SK-N-SH (cell line): ENCODE measurements around the gene WDR81. TPM values are rescaled to one million over a fixed set of nuclear protein-coding genes. Genes with fewer than 3 reads are reported as not detected.
"Not testable (repeated sequence)": the region's sequence is repeated elsewhere in the genome, so short reads cannot be mapped to it uniquely, and the experiment has no call there.

Experiments
- CTCF ChIA-PET: fragments of 300-600, 350-600 bp; formaldehyde crosslinking; extraction: SDS; loops from one replicate; lab custom pipeline; 2021; lab: Yijun Ruan, JAX
- POLR2A ChIA-PET: fragments of 350-600 bp; sonication (Branson Sonifier 250); formaldehyde crosslinking; extraction: SDS; loops from one replicate; lab custom pipeline; 2020; ENCODE audit warnings: antibody characterized with exemption, inconsistent platforms; lab: Yijun Ruan, JAX
- DNase-seq: peaks from one replicate; pipeline ENCODE4 v3.0.0; 2012
- H2AFZ ChIP-seq: fragments of 200-600 bp; sonication (generic); 2 replicates; pipeline ENCODE4 v1.8.1; 2016; ENCODE audit warnings: antibody characterized with exemption, mild to moderate bottlenecking, low read depth
- H3F3A ChIP-seq: fragments of 200-600 bp; sonication (generic); replicated peaks from 2 replicates; pipeline ENCODE3; 2016; ENCODE audit warnings: antibody characterized with exemption, mild to moderate bottlenecking; ENCODE audit not compliant: insufficient read depth
- H3K27ac ChIP-seq, 2 experiments: fragments of 200-500 bp in 1 of 2; fragments of 200-600 bp in 1 of 2; sonication (Bioruptor generic) in 1 of 2; sonication (generic), shearing (Covaris generic) in 1 of 2; 2 replicates each; pipeline versions ENCODE4 v1.5.1 to v1.6.1; 2014 to 2016; ENCODE audit warnings: low read depth in 2 of 2, inconsistent platforms in 1 of 2, low read length in 1 of 2, mild to moderate bottlenecking in 1 of 2, mixed read lengths in 1 of 2
- H3K27me3 ChIP-seq: fragments of 200-600 bp; sonication (generic), shearing (Covaris generic); 2 replicates; pipeline ENCODE4 v1.6.1; 2016; ENCODE audit warnings: mixed run types; ENCODE audit not compliant: insufficient read depth
- H3K36me3 ChIP-seq, 2 experiments: fragments of 200-500 bp in 1 of 2; fragments of 200-600 bp in 1 of 2; sonication (Bioruptor generic) in 1 of 2; sonication (generic) in 1 of 2; replicated peaks in 1 of 2; 2 replicates each; pipeline versions ENCODE3 to v1.5.1; 2014 to 2016; ENCODE audit warnings: low read length in 1 of 2, mild to moderate bottlenecking in 1 of 2; ENCODE audit not compliant: insufficient read depth in 2 of 2, control insufficient read depth in 1 of 2
- H3K4me1 ChIP-seq, 2 experiments: fragments of 200-500 bp in 1 of 2; fragments of 200-600 bp in 1 of 2; sonication (Bioruptor generic) in 1 of 2; sonication (generic), shearing (Covaris generic) in 1 of 2; 2 replicates each; pipeline versions ENCODE4 v1.5.1 to v1.6.1; 2014 to 2016; ENCODE audit warnings: low read depth in 1 of 2, low read length in 1 of 2, mixed run types in 1 of 2; ENCODE audit not compliant: insufficient read depth in 2 of 2, control insufficient read depth in 1 of 2
- H3K4me2 ChIP-seq: fragments of 200-600 bp; sonication (generic), shearing (Covaris generic); 2 replicates; pipeline ENCODE4 v1.6.1; 2017; ENCODE audit warnings: mixed run types
- H3K4me3 ChIP-seq, 2 experiments: fragments of 200-500 bp in 1 of 2; fragments of 200-600 bp in 1 of 2; sonication (Bioruptor generic) in 1 of 2; sonication (generic), shearing (Covaris generic) in 1 of 2; 2 replicates each; pipeline versions ENCODE4 v1.5.1 to v1.8.1; 2014 to 2016; ENCODE audit warnings: low read depth in 2 of 2, inconsistent platforms in 1 of 2, low read length in 1 of 2, mild to moderate bottlenecking in 1 of 2, mixed read lengths in 1 of 2, moderate library complexity in 1 of 2
- H3K79me2 ChIP-seq: fragments of 200-600 bp; sonication (generic); 2 replicates; pipeline ENCODE4 v1.8.1; 2017; ENCODE audit warnings: mild to moderate bottlenecking; ENCODE audit not compliant: insufficient read depth
- H3K9ac ChIP-seq: fragments of 200-600 bp; sonication (generic); 2 replicates; pipeline ENCODE4 v1.6.1; 2017; ENCODE audit warnings: mixed run types
- H3K9me2 ChIP-seq: fragments of 200-600 bp; sonication (generic); 2 replicates; pipeline ENCODE4 v1.6.1; 2017; ENCODE audit warnings: mixed run types
- H3K9me3 ChIP-seq: fragments of 200-600 bp; sonication (generic); 2 replicates; pipeline ENCODE4 v1.6.1; 2017; ENCODE audit warnings: mixed run types, mild to moderate bottlenecking, moderate library complexity
- H4K20me1 ChIP-seq: fragments of 200-600 bp; sonication (generic); 2 replicates; pipeline ENCODE4 v1.6.1; 2017; ENCODE audit warnings: mild to moderate bottlenecking, mixed run types; ENCODE audit not compliant: insufficient read depth
- CHD2 ChIP-seq: fragments of 150-350 bp; IDR thresholded peaks from 2 replicates; pipeline ENCODE4 v1.6.1; 2018; ENCODE audit warnings: low read length; ENCODE audit not compliant: partially characterized antibody
- FOSL2 ChIP-seq: IDR thresholded peaks from 2 replicates; pipeline ENCODE4 v1.4.0; 2012; ENCODE audit warnings: low read depth, mild to moderate bottlenecking, moderate library complexity, borderline replicate concordance
- JUND ChIP-seq: IDR thresholded peaks from 2 replicates; pipeline ENCODE4 v1.4.0; 2012
- MEF2A ChIP-seq: IDR thresholded peaks from 2 replicates; pipeline ENCODE4 v1.4.0; 2012; ENCODE audit warnings: low read depth, borderline replicate concordance
- MXI1 ChIP-seq: IDR thresholded peaks from 2 replicates; pipeline ENCODE4 v1.6.1; 2012; ENCODE audit warnings: mild to moderate bottlenecking, low read depth, low read length, improper control_type of control experiment
- NFIC ChIP-seq: IDR thresholded peaks from 2 replicates; pipeline ENCODE4 v1.4.0; 2012; ENCODE audit warnings: borderline replicate concordance
- RAD21 ChIP-seq: IDR thresholded peaks from 2 replicates; pipeline ENCODE4 v1.6.1; 2012; ENCODE audit warnings: mild to moderate bottlenecking, low read length
- RCOR1 ChIP-seq: fragments of 150-350 bp; IDR thresholded peaks from 2 replicates; pipeline ENCODE4 v1.6.1; 2017; ENCODE audit warnings: antibody characterized with exemption, low read length
- RFX5 ChIP-seq: IDR thresholded peaks from 2 replicates; pipeline ENCODE4 v1.6.1; 2012; ENCODE audit warnings: mild to moderate bottlenecking, improper control_type of control experiment, low read length
- RXRA ChIP-seq: IDR thresholded peaks from 2 replicates; pipeline ENCODE4 v1.4.0; 2012; ENCODE audit warnings: low read depth, mild to moderate bottlenecking, borderline replicate concordance
- TAF1 ChIP-seq: IDR thresholded peaks from 2 replicates; pipeline ENCODE4 v1.6.1; 2012; ENCODE audit warnings: low read depth, mild to moderate bottlenecking, low read length, moderate library complexity, borderline replicate concordance
- TEAD4 ChIP-seq: IDR thresholded peaks from 2 replicates; pipeline ENCODE4 v1.4.0; 2012; ENCODE audit warnings: mild to moderate bottlenecking, borderline replicate concordance; ENCODE audit not compliant: insufficient read depth
- WGBS: methylation state at CpG from one replicate; pipeline ENCODE4 v1.1.6; 2017; ENCODE audit warnings: low lambda C conversion rate; 5-methylcytosine and 5-hydroxymethylcytosine counted together
- polyA plus RNA-seq, 3 experiments: library from polyadenylated mRNA; depleted of rRNA; stranded (reverse); fragments of >200 nt; gene quantifications; 2 replicates each; pipeline ENCODE4 v1.2.3, GENCODE V29; 2012
- TF ChIP-seq, protein P1 (sequence below): IDR thresholded peaks from 2 replicates; pipeline ENCODE4 v1.4.0; 2012; ENCODE audit warnings: low read depth, borderline replicate concordance
- TF ChIP-seq, protein P2 (sequence below): fragments of 150-350 bp; IDR thresholded peaks from 2 replicates; pipeline ENCODE4 v1.6.1; 2017; ENCODE audit warnings: antibody characterized with exemption, low read length, low read depth, borderline replicate concordance
- TF ChIP-seq, protein P3 (sequence below): IDR thresholded peaks from 2 replicates; pipeline ENCODE4 v1.4.0; 2012; ENCODE audit warnings: low read depth, borderline replicate concordance
- TF ChIP-seq, protein P4 (sequence below): fragments of 150-350 bp; IDR thresholded peaks from 2 replicates; pipeline ENCODE4 v1.6.1; 2016; ENCODE audit warnings: mild to moderate bottlenecking, low read depth, low read length

Gene WDR81
- polyA plus RNA-seq, 1 of the 3 experiments (the other 2 are of a cell fraction) = 9.3 TPM

DNA sequence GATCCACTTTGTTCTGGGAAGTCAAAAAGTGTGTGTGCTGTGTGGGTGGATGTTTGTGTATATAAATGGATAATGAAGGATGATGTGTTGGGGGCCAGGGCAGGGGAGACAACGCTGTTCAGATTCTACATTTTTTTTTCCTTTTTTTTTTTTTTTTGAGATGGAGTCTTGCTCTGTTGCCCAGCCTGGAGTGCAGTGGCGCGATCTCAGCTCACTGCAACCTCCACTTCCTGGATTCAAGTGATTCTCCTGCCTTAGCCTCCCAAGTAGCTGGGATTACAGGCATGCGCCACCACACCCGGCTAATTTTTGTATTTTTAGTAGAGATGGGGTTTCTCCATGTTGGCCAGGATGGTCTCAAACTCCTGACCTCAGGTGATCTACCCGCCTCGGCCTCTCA is 40.2 kb downstream of the WDR81 start:
- POLR2A ChIA-PET = interaction anchor here (1.1 kb wide), 1 partner anchor 9 kb away, joined by 5 read pairs; no protein-coding TSS in a partner anchor
- not testable (repeated sequence) for H3K27me3 ChIP-seq, H3K9me3 ChIP-seq, H3K4me3 ChIP-seq, H4K20me1 ChIP-seq, H3K9me2 ChIP-seq, H3F3A ChIP-seq, DNase-seq, H3K9ac ChIP-seq, H3K79me2 ChIP-seq, H3K36me3 ChIP-seq
- 92% methylated on average over 7 of the region's 7 CpGs for WGBS
- CTCF ChIA-PET = interaction anchor here (0.8 to 1.2 kb wide), 3 partner anchors 9 to 28 kb away, joined by 4 to 5 read pairs (median 4); no protein-coding TSS in a partner anchor
- peak overlapping the region; percentile 66; the same call in 1 of the 2 replicates for H2AFZ ChIP-seq
- peak overlapping the region; percentile 51 to 98; a peak in 3 of 4 replicates for H3K27ac ChIP-seq
- H3K4me2 ChIP-seq = peak overlapping the region; percentile 88; the same call in 1 of the 2 replicates
- peaks cover 28 to 34% of the 10 kb centered on the region in 2 experiments; a peak in 3 of 4 replicates for H3K4me1 ChIP-seq

DNA sequence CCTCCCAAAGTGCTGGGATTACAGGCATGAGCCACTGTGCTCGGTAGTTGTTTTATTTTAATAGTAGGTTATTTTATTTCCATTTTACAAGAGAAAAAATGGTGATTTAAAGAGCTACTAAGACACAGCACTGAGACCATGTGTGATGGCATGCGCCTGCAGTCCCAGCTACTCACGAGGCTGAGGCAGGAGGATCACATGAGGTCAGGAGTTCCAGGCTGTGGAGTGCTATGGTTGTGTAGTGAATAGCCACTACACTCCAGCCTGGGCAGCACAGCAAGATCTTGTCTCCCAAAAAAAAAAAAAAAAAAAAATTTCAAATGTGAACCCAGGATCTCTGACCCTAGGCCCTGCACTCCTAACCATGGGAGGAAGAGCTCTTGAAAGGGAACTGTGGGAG is 41.1 kb downstream of the WDR81 start:
- no peak overlapping the region for H3K9ac ChIP-seq
- H3K9me2 ChIP-seq = no peaks in the 10 kb centered on the region
- no peaks in the 10 kb centered on the region for H3K9me3 ChIP-seq
- H3K36me3 ChIP-seq = no peaks in the 10 kb centered on the region
- no peaks in the 10 kb centered on the region for H3F3A ChIP-seq
- H3K4me3 ChIP-seq = no peak overlapping the region
- TF ChIP-seq JUND (no peak), RXRA (no peak), MEF2A (no peak), TAF1 (no peak), RAD21 (no peak), MXI1 (no peak), NFIC (no peak), RCOR1 (no peak), FOSL2 (no peak), CHD2 (no peak), RFX5 (no peak), TEAD4 (no peak)
- TF ChIP-seq, protein P1, sequence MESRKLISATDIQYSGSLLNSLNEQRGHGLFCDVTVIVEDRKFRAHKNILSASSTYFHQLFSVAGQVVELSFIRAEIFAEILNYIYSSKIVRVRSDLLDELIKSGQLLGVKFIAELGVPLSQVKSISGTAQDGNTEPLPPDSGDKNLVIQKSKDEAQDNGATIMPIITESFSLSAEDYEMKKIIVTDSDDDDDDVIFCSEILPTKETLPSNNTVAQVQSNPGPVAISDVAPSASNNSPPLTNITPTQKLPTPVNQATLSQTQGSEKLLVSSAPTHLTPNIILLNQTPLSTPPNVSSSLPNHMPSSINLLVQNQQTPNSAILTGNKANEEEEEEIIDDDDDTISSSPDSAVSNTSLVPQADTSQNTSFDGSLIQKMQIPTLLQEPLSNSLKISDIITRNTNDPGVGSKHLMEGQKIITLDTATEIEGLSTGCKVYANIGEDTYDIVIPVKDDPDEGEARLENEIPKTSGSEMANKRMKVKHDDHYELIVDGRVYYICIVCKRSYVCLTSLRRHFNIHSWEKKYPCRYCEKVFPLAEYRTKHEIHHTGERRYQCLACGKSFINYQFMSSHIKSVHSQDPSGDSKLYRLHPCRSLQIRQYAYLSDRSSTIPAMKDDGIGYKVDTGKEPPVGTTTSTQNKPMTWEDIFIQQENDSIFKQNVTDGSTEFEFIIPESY = no peak
- TF ChIP-seq, protein P2, sequence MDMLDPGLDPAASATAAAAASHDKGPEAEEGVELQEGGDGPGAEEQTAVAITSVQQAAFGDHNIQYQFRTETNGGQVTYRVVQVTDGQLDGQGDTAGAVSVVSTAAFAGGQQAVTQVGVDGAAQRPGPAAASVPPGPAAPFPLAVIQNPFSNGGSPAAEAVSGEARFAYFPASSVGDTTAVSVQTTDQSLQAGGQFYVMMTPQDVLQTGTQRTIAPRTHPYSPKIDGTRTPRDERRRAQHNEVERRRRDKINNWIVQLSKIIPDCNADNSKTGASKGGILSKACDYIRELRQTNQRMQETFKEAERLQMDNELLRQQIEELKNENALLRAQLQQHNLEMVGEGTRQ = no peak
- TF ChIP-seq, protein P3, sequence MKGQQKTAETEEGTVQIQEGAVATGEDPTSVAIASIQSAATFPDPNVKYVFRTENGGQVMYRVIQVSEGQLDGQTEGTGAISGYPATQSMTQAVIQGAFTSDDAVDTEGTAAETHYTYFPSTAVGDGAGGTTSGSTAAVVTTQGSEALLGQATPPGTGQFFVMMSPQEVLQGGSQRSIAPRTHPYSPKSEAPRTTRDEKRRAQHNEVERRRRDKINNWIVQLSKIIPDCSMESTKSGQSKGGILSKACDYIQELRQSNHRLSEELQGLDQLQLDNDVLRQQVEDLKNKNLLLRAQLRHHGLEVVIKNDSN = no peak
- TF ChIP-seq, protein P4, sequence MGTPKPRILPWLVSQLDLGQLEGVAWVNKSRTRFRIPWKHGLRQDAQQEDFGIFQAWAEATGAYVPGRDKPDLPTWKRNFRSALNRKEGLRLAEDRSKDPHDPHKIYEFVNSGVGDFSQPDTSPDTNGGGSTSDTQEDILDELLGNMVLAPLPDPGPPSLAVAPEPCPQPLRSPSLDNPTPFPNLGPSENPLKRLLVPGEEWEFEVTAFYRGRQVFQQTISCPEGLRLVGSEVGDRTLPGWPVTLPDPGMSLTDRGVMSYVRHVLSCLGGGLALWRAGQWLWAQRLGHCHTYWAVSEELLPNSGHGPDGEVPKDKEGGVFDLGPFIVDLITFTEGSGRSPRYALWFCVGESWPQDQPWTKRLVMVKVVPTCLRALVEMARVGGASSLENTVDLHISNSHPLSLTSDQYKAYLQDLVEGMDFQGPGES = no peak
- no peaks in the 10 kb centered on the region for H4K20me1 ChIP-seq
- 95% methylated on average over 3 of the region's 3 CpGs for WGBS
- H3K27ac ChIP-seq = no peak overlapping the region
- ChIA-PET CTCF (interaction anchor here (0.7 to 2.2 kb wide), 4 partner anchors 8 to 97 kb away, joined by 3 to 7 read pairs (median 5); no protein-coding TSS in a partner anchor), POLR2A (interaction anchor here (1.0 to 1.2 kb wide), 2 partner anchors 8 to 10 kb away, joined by 3 read pairs; no protein-coding TSS in a partner anchor)
- H3K79me2 ChIP-seq = no peaks in the 10 kb centered on the region
- no peak for DNase-seq
- no peak overlapping the region for H2AFZ ChIP-seq
- H3K4me1 ChIP-seq = peaks cover 28 to 34% of the 10 kb centered on the region in 2 experiments; a peak in 3 of 4 replicates
- H3K27me3 ChIP-seq = no peaks in the 10 kb centered on the region
- H3K4me2 ChIP-seq = no peak overlapping the region
